ENCODE measurements around the gene MEN1. TPM values are rescaled to one million over a fixed set of nuclear protein-coding genes. Genes with fewer than 3 reads are reported as not detected.

The MEN1 gene
- total and polyA plus RNA-seq, 9 of the 15 experiments (the other 6 are each of a cell fraction or from before 2014, with no cell fraction given) = 3.4 to 57.2 (median 19.3) TPM

- ChIA-PET POLR2A (interaction anchor here (0.7 kb wide), 1 partner anchor 22 kb away, joined by 3 read pairs; no protein-coding TSS in a partner anchor), CTCF (ENCODE audit: low intra/inter-chr PET ratio) (no interaction called here)
- H3K36me3 ChIP-seq (ENCODE audit: control insufficient read depth, insufficient read depth, low read length) = no peaks in the 10 kb centered on the region
- peak overlapping the region in 1 of 2 experiments; percentile 41; a peak in 1 of 4 replicates for H3K9ac ChIP-seq (ENCODE audit: insufficient read depth in 1 of 2, low read depth in 2 of 2, low read length in 2 of 2)
- FAIRE-seq = no peak
- ATAC-seq = no peak
- H3K27ac ChIP-seq (ENCODE audit: extremely low read depth, low read depth, low read length) = no peak overlapping the region
- H2AFZ ChIP-seq (ENCODE audit: low read depth, low read length) = no peak overlapping the region
- no peak overlapping the region for H3K4me3 ChIP-seq
- no peaks in the 10 kb centered on the region for H3K27me3 ChIP-seq (ENCODE audit: control insufficient read depth in 2 of 2, insufficient read depth in 2 of 2, low read length in 2 of 2)
- H3K79me2 ChIP-seq (ENCODE audit: control insufficient read depth, insufficient read depth, low read length) = no peaks in the 10 kb centered on the region
- TF ChIP-seq SLC30A9 (CRISPR knock-in tag; IDR thresholded peaks at IDR 0.05) (no peak), RBFOX2 (IDR thresholded peaks at IDR 0.05; ENCODE audit: low read depth, low read length) (peak; percentile 34; the same call in 1 of the 2 replicates)
- TF ChIP-seq, protein P1, sequence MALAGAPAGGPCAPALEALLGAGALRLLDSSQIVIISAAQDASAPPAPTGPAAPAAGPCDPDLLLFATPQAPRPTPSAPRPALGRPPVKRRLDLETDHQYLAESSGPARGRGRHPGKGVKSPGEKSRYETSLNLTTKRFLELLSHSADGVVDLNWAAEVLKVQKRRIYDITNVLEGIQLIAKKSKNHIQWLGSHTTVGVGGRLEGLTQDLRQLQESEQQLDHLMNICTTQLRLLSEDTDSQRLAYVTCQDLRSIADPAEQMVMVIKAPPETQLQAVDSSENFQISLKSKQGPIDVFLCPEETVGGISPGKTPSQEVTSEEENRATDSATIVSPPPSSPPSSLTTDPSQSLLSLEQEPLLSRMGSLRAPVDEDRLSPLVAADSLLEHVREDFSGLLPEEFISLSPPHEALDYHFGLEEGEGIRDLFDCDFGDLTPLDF (CRISPR knock-in tag; IDR thresholded peaks at IDR 0.05) = no peak
- DNase-seq (ENCODE audit: extremely low read depth in 1 of 4, low spot score in 3 of 4) = no peak
- intact Hi-C loops (cut with micrococcal nuclease) (no loop called here), in situ Hi-C loops (cut with MboI) (no loop called here)
- H3K9me1 ChIP-seq (ENCODE audit: control insufficient read depth, insufficient read depth, low read length) = no peaks in the 10 kb centered on the region
- no peaks in the 10 kb centered on the region for H4K20me1 ChIP-seq (replicated peaks; ENCODE audit: control insufficient read depth, insufficient read depth, low read length)
- peaks cover 15 to 55% of the 10 kb centered on the region in 2 experiments for H3K4me1 ChIP-seq (replicated peaks in 1 of 2; ENCODE audit: control insufficient read depth in 2 of 2, insufficient read depth in 2 of 2, low read length in 2 of 2)
- no peaks in the 10 kb centered on the region for H3K9me3 ChIP-seq (replicated peaks; ENCODE audit: control insufficient read depth, insufficient read depth, low read depth, low read length)
- BruUV-seq (replicated peaks) = no TSS peak
- no peak overlapping the region for H3K4me2 ChIP-seq (ENCODE audit: insufficient read depth, low read length)
- 88% methylated on average over 17 of the region's 19 CpGs for WGBS (ENCODE audit: insufficient coverage, low coverage, missing lambda C conversion rate)
Observed at GRCh38 chr11:64796757-64797541, 13.4 kb downstream of the MEN1 start.
